ENCODE measurements around the gene KAT2B. TPM values are rescaled to one million over a fixed set of nuclear protein-coding genes. Genes with fewer than 3 reads are reported as not detected.
"Not testable (repeated sequence)": the region's sequence is repeated elsewhere in the genome, so short reads cannot be mapped to it uniquely, and the experiment has no call there.

The KAT2B gene
- total RNA-seq, 4 donors from 2014 or later: 57.2 to 122 (median 74.9) TPM

DNA sequence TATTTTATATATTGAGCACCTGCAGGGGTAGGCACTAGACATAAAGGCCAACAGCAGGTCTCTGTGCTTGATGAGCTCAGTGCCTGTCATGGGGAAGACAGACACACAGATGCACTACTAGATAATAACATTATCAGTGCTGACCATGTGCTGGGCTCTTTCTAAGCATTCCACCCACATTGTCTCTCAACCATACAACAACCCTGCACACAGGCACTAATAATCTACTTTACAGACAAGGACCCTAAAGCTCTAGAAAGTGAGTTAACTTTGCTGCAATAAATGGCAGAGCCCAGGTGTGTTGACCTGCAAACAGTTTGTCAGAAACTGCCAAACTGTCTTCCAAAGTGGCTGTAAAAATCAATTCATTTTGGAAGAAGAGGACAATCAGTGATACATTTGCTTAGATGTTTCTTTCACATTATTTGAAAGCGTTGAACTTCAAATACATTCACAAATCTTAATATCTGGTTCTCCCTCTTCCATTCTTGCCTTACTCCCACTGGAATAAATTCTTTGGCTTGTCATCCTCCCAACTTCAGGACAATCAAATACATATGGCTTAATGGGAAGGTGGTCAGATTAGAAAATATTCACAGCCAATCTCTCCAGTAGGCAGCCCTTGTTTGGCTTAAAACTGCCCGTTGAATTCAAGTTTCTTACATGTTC, 17.2 kb upstream of the KAT2B start:
- no peaks in the 10 kb centered on the region for H3K27me3 ChIP-seq
- intact Hi-C loops (cut with DNase I): no loop called here
- H3K36me3 ChIP-seq: no peaks in the 10 kb centered on the region
- H3K27ac ChIP-seq: peak overlapping the region in 1 of 3 donors; percentile 21
- 67 to 68% methylated on average over 2 of the region's 2 CpGs for WGBS, 2 donors
- no peaks in the 10 kb centered on the region for H3K9me3 ChIP-seq
- no peak for DNase-seq
- no peak overlapping the region for H3K4me3 ChIP-seq (replicated peaks in 1 of 3)
- no peak for TF ChIP-seq POLR2A (IDR thresholded peaks at IDR 0.05)
- TF ChIP-seq, protein P1, sequence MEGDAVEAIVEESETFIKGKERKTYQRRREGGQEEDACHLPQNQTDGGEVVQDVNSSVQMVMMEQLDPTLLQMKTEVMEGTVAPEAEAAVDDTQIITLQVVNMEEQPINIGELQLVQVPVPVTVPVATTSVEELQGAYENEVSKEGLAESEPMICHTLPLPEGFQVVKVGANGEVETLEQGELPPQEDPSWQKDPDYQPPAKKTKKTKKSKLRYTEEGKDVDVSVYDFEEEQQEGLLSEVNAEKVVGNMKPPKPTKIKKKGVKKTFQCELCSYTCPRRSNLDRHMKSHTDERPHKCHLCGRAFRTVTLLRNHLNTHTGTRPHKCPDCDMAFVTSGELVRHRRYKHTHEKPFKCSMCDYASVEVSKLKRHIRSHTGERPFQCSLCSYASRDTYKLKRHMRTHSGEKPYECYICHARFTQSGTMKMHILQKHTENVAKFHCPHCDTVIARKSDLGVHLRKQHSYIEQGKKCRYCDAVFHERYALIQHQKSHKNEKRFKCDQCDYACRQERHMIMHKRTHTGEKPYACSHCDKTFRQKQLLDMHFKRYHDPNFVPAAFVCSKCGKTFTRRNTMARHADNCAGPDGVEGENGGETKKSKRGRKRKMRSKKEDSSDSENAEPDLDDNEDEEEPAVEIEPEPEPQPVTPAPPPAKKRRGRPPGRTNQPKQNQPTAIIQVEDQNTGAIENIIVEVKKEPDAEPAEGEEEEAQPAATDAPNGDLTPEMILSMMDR (IDR thresholded peaks at IDR 0.05): no peak
- peaks cover 9 to 10% of the 10 kb centered on the region in 2 donors for H3K4me1 ChIP-seq

GRCh38 chr3:20023623-20024405, 16.4 kb upstream of the KAT2B start:
- H3K4me1 ChIP-seq: peaks cover 9 to 10% of the 10 kb centered on the region in 2 donors
- DNase-seq: peak; percentile 23 to 31
- no peak overlapping the region for H3K4me3 ChIP-seq (replicated peaks in 1 of 3)
- no peaks in the 10 kb centered on the region for H3K36me3 ChIP-seq
- 60 to 62% methylated on average over 2 of the region's 2 CpGs for WGBS, 2 donors
- no peaks in the 10 kb centered on the region for H3K27me3 ChIP-seq
- H3K9me3 ChIP-seq: no peaks in the 10 kb centered on the region
- H3K27ac ChIP-seq: peak overlapping the region in 1 of 3 donors; percentile 21
- intact Hi-C loops (cut with DNase I): no loop called here
- TF ChIP-seq, protein P1 (IDR thresholded peaks at IDR 0.05): no peak
- no peak for TF ChIP-seq POLR2A (IDR thresholded peaks at IDR 0.05)

DNA sequence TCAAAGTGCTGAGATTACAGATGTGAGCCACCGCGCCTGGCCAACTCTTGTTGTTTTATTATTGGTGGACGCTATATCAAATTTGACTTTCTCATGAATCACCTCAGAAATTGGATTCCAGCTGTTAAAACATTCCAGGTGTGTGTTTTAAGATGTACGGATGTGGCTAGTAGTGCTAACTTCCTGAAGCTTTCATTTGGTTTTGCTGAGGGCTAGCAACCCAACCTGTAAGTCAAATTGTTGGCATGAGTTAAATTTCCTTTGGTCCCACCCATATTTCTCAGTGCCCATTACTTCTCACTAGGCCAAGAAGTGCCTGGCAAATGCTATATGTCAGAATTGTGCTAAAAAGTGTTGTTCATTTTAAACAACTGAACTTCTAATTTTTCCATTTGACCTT, 13.1 kb upstream of the KAT2B start:
- 80 to 91% methylated on average over 4 of the region's 4 CpGs for WGBS, 2 donors
- H3K4me1 ChIP-seq: peaks cover 9 to 10% of the 10 kb centered on the region in 2 donors
- no peak for TF ChIP-seq POLR2A (IDR thresholded peaks at IDR 0.05)
- TF ChIP-seq, protein P1 (IDR thresholded peaks at IDR 0.05): no peak
- no peak overlapping the region for H3K4me3 ChIP-seq (replicated peaks in 1 of 3)
- no peaks in the 10 kb centered on the region for H3K36me3 ChIP-seq
- DNase-seq: no peak
- H3K27ac ChIP-seq: no peak overlapping the region
- no peaks in the 10 kb centered on the region for H3K9me3 ChIP-seq
- intact Hi-C loops (cut with DNase I): no loop called here
- H3K27me3 ChIP-seq: no peaks in the 10 kb centered on the region

DNA sequence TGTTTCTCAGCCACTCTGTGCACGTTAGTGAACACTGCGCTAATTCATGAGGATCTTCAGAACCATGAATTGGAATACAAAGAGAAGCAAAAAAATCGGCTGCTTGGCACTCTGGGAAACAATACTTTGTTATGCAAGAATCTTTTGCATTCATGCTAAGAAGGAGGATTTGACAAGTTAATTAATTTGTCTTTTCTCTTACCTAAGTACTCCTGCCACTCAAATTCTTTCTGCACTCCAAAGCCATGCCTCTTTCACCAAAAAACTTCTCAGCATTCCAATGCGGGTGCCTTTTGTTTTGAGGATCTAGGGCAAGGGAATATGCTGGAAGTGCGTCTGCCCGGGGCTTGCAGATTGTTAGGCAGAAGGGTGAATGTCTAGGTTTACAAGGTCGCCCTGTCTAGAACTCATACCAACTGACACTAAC, 11.3 kb upstream of the KAT2B start:
- intact Hi-C loops (cut with DNase I): no loop called here
- no peak for DNase-seq
- Histone ChIP-seq H3K4me1 (peaks cover 2 to 4% of the 10 kb centered on the region in 2 donors), H3K27me3 (no peaks in the 10 kb centered on the region), H3K9me3 (no peaks in the 10 kb centered on the region), H3K36me3 (no peaks in the 10 kb centered on the region), H3K4me3 (replicated peaks in 1 of 3) (no peak overlapping the region), H3K27ac (no peak overlapping the region)
- no peak for TF ChIP-seq POLR2A (IDR thresholded peaks at IDR 0.05)
- TF ChIP-seq, protein P1 (IDR thresholded peaks at IDR 0.05): no peak
- 68 to 69% methylated on average over 7 of the region's 7 CpGs for WGBS, 2 donors

DNA sequence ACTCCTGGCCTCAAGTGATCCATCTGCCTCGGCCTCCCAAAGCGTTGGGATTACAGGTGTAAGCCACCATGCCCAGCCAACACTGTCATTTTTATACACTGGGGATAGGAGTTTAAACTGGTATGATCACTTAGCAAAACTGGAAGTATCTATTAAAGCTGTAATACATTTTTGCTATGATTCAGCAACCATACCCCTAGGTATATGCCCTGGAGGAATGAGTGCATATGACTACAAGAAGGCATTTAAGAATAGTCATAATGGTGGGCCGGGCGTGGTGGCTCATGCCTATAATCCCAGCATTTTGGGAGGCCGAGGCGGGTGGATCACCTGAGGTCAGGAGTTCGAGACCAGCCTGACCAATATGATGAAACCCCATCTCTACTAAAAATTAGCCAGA, 8.3 kb upstream of the KAT2B start:
- H3K4me3 ChIP-seq (replicated peaks in 1 of 3); H3K27me3 ChIP-seq; H3K4me1 ChIP-seq; DNase-seq; H3K27ac ChIP-seq; intact Hi-C loops (cut with DNase I); H3K9me3 ChIP-seq; H3K36me3 ChIP-seq: not testable (repeated sequence)
- WGBS, 2 donors: 97% methylated on average over 7 of the region's 7 CpGs

Measured in thyroid gland (tissue), 4 donors.